CD8-positive, alpha-beta memory T cell (primary cell): ENCODE data around the gene KYAT1. TPM values are rescaled to one million over a fixed set of nuclear protein-coding genes. Genes with fewer than 3 reads are reported as not detected.

Experiments
- CTCF ChIA-PET: fragments of 350-600 bp; sonication (Branson Sonifier 250); formaldehyde crosslinking; loops from one replicate; lab custom pipeline; 2021; ENCODE audit warnings: antibody characterized with exemption; lab: Charles Lee
- POLR2A ChIA-PET: fragments of 350-600 bp; sonication (Branson Sonifier 250); formaldehyde crosslinking; loops from one replicate; lab custom pipeline; 2021; ENCODE audit warnings: antibody characterized with exemption; lab: Charles Lee
- DNase-seq, 5 donors: peaks; one replicate each; pipeline versions ENCODE4 v3.0.0 to v3.0.0-alpha.2; 2020 to 2022; ENCODE audit warnings: mixed read lengths in 1 of 5
- H3K27ac ChIP-seq: one replicate; pipeline ENCODE4 v1.7.0; 2013; ENCODE audit warnings: low read depth, mild to moderate bottlenecking, low read length, moderate library complexity
- H3K27me3 ChIP-seq: 2 replicates; pipeline ENCODE4 v1.7.0; 2013; ENCODE audit warnings: low read length, mild to moderate bottlenecking; ENCODE audit not compliant: insufficient read depth, poor library complexity, severe bottlenecking
- H3K36me3 ChIP-seq: 2 replicates; pipeline ENCODE4 v1.7.0; 2013; ENCODE audit warnings: mild to moderate bottlenecking, low read length, moderate library complexity; ENCODE audit not compliant: insufficient read depth
- H3K4me1 ChIP-seq: 2 replicates; pipeline ENCODE4 v1.7.0; 2013; ENCODE audit warnings: mild to moderate bottlenecking, low read length, moderate library complexity; ENCODE audit not compliant: insufficient read depth
- H3K4me3 ChIP-seq: 2 replicates; pipeline ENCODE4 v1.7.0; 2013; ENCODE audit warnings: mild to moderate bottlenecking, low read length
- H3K9me3 ChIP-seq: 2 replicates; pipeline ENCODE4 v1.7.0; 2013; ENCODE audit warnings: mild to moderate bottlenecking, low read length
- H3K27ac Mint-ChIP-seq, 8 donors: one replicate each; pipeline ENCODE4 v1.8.0; 2020 to 2021; ENCODE audit warnings: mixed read lengths in 8 of 8, mild to moderate bottlenecking in 6 of 8, inconsistent platforms in 3 of 8, moderate library complexity in 3 of 8
- H3K27me3 Mint-ChIP-seq, 2 donors: one replicate each; pipeline ENCODE4 v1.8.0; 2020 to 2021; ENCODE audit warnings: mixed read lengths in 2 of 2, mild to moderate bottlenecking in 1 of 2, moderate library complexity in 1 of 2
- H3K36me3 Mint-ChIP-seq, 3 donors: one replicate each; pipeline ENCODE4 v1.8.0; 2020 to 2021; ENCODE audit warnings: mixed read lengths in 3 of 3, inconsistent platforms in 1 of 3, mild to moderate bottlenecking in 1 of 3
- H3K4me1 Mint-ChIP-seq, 3 donors: one replicate each; pipeline ENCODE4 v1.8.0; 2020 to 2021; ENCODE audit warnings: mixed read lengths in 3 of 3, inconsistent platforms in 1 of 3, mild to moderate bottlenecking in 1 of 3
- H3K4me3 Mint-ChIP-seq, 7 donors: one replicate each; pipeline ENCODE4 v1.8.0; 2020 to 2021; ENCODE audit warnings: mixed read lengths in 7 of 7, mild to moderate bottlenecking in 6 of 7, moderate library complexity in 4 of 7, inconsistent platforms in 2 of 7
- H3K9me3 Mint-ChIP-seq, 5 donors: one replicate each; pipeline ENCODE4 v1.8.0; 2020 to 2022; ENCODE audit warnings: mixed read lengths in 5 of 5, mild to moderate bottlenecking in 3 of 5, moderate library complexity in 2 of 5, inconsistent platforms in 1 of 5
- polyA plus RNA-seq: library from polyadenylated mRNA; unstranded; fragments of 300-500 nt; fragmentation: Illumina TruSeq; gene quantifications from one replicate; pipeline ENCODE4 v1.2.3, GENCODE V29; 2021
- total RNA-seq, 2 experiments: library from RNA; stranded (reverse); gene quantifications; one replicate each; pipeline ENCODE4 v1.2.3, GENCODE V29; 2021

The KYAT1 gene
- total and polyA plus RNA-seq, 3 experiments from 2014 or later = 8.8 to 10.4 (median 8.9) TPM

- no peak for DNase-seq
- H3K9me3 ChIP-seq = no peaks in the 10 kb centered on the region
- H3K27ac ChIP-seq = no peak overlapping the region
- peak overlapping the region in 1 of 7 donors; percentile 40 for H3K4me3 Mint-ChIP-seq
- H3K36me3 Mint-ChIP-seq = peaks cover 0 to 73% (median 0%) of the 10 kb centered on the region in 3 donors
- peaks cover 19% of the 10 kb centered on the region for H3K36me3 ChIP-seq
- H3K4me1 Mint-ChIP-seq = peaks cover 20 to 31% (median 27%) of the 10 kb centered on the region in 3 donors
- peaks cover 0 to 4% of the 10 kb centered on the region in 2 donors for H3K27me3 Mint-ChIP-seq
- no peak overlapping the region for H3K4me3 ChIP-seq
- no peak overlapping the region for H3K27ac Mint-ChIP-seq
- H3K9me3 Mint-ChIP-seq = no peaks in the 10 kb centered on the region
- H3K27me3 ChIP-seq = no peaks in the 10 kb centered on the region
- ChIA-PET POLR2A (no interaction called here), CTCF (no interaction called here)
- H3K4me1 ChIP-seq = peaks cover 15% of the 10 kb centered on the region
These were observed 57.8 kb downstream of the KYAT1 start for GRCh38 chr9:128823903-128824406.

GRCh38 chr9:128823362-128823902 is 58.3 kb downstream of the KYAT1 start:
- Histone ChIP-seq H3K4me1 (peaks cover 10% of the 10 kb centered on the region), H3K27me3 (no peaks in the 10 kb centered on the region), H3K27ac (no peak overlapping the region), H3K4me3 (no peak overlapping the region), H3K9me3 (no peaks in the 10 kb centered on the region), H3K36me3 (peaks cover 19% of the 10 kb centered on the region)
- POLR2A ChIA-PET = no interaction called here
- peaks cover 0 to 68% (median 0%) of the 10 kb centered on the region in 3 donors for H3K36me3 Mint-ChIP-seq
- no peak for DNase-seq
- peaks cover 0 to 3% of the 10 kb centered on the region in 2 donors for H3K27me3 Mint-ChIP-seq
- CTCF ChIA-PET = no interaction called here
- peak overlapping the region in 1 of 8 donors; percentile 14 for H3K27ac Mint-ChIP-seq
- H3K4me1 Mint-ChIP-seq = peaks cover 15 to 26% (median 22%) of the 10 kb centered on the region in 3 donors
- peak overlapping the region in 1 of 7 donors; percentile 20 for H3K4me3 Mint-ChIP-seq
- no peaks in the 10 kb centered on the region for H3K9me3 Mint-ChIP-seq

GRCh38 chr9:128822407-128823042 is 59.2 kb downstream of the KYAT1 start:
- Mint-ChIP-seq H3K27me3 (peaks cover 0 to 3% of the 10 kb centered on the region in 2 donors), H3K9me3 (no peaks in the 10 kb centered on the region), H3K4me1 (peaks cover 9 to 24% (median 19%) of the 10 kb centered on the region in 3 donors), H3K4me3 (peak overlapping the region in 1 of 7 donors; percentile 20), H3K27ac (no peak overlapping the region), H3K36me3 (peaks cover 0 to 63% (median 0%) of the 10 kb centered on the region in 3 donors)
- H3K36me3 ChIP-seq = peaks cover 19% of the 10 kb centered on the region
- H3K27me3 ChIP-seq = no peaks in the 10 kb centered on the region
- POLR2A ChIA-PET = no interaction called here
- CTCF ChIA-PET = no interaction called here
- no peak for DNase-seq
- H3K4me1 ChIP-seq = peaks cover 7% of the 10 kb centered on the region
- H3K9me3 ChIP-seq = no peaks in the 10 kb centered on the region
- H3K4me3 ChIP-seq = no peak overlapping the region
- no peak overlapping the region for H3K27ac ChIP-seq

- H3K4me1 ChIP-seq = peaks cover 7% of the 10 kb centered on the region
- Mint-ChIP-seq H3K9me3 (no peaks in the 10 kb centered on the region), H3K27me3 (peaks cover 0 to 3% of the 10 kb centered on the region in 2 donors), H3K4me1 (peaks cover 9 to 26% (median 19%) of the 10 kb centered on the region in 3 donors), H3K4me3 (peak overlapping the region in 4 of 7 donors; percentile 23 to 83 (median 40)), H3K36me3 (peaks cover 0 to 56% (median 0%) of the 10 kb centered on the region in 3 donors), H3K27ac (peak overlapping the region in 1 of 8 donors; percentile 36)
- no peaks in the 10 kb centered on the region for H3K9me3 ChIP-seq
- no peak overlapping the region for H3K4me3 ChIP-seq
- no peaks in the 10 kb centered on the region for H3K27me3 ChIP-seq
- ChIA-PET POLR2A (no interaction called here), CTCF (no interaction called here)
- no peak overlapping the region for H3K27ac ChIP-seq
- DNase-seq = no peak
- peaks cover 14% of the 10 kb centered on the region for H3K36me3 ChIP-seq
These were observed 60.0 kb downstream of the KYAT1 start for GRCh38 chr9:128821584-128822406.

GRCh38 chr9:128820665-128821583 is 60.8 kb downstream of the KYAT1 start:
- peaks cover 8% of the 10 kb centered on the region for H3K36me3 ChIP-seq
- Mint-ChIP-seq H3K4me1 (peaks cover 9 to 26% (median 19%) of the 10 kb centered on the region in 3 donors), H3K27me3 (peaks cover 0 to 3% of the 10 kb centered on the region in 2 donors), H3K9me3 (no peaks in the 10 kb centered on the region), H3K36me3 (peaks cover 0 to 47% (median 0%) of the 10 kb centered on the region in 3 donors), H3K27ac (peak overlapping the region in 5 of 8 donors; percentile 12 to 78 (median 70)), H3K4me3 (peak overlapping the region; percentile 20 to 87 (median 59))
- ChIA-PET CTCF (interaction anchor here (1.3 to 1.5 kb wide), 2 partner anchors 108 to 136 kb away, joined by 3 to 4 read pairs; no protein-coding TSS in a partner anchor), POLR2A (no interaction called here)
- H3K4me3 ChIP-seq = no peak overlapping the region
- DNase-seq = no peak
- H3K4me1 ChIP-seq = peaks cover 7% of the 10 kb centered on the region
- no peak overlapping the region for H3K27ac ChIP-seq
- H3K27me3 ChIP-seq = no peaks in the 10 kb centered on the region
- no peaks in the 10 kb centered on the region for H3K9me3 ChIP-seq

GRCh38 chr9:128819716-128820664 is 61.8 kb downstream of the KYAT1 start:
- H3K4me3 ChIP-seq = no peak overlapping the region
- H3K27ac Mint-ChIP-seq = peak overlapping the region in 6 of 8 donors; percentile 54 to 91 (median 78)
- H3K27ac ChIP-seq = no peak overlapping the region
- CTCF ChIA-PET = interaction anchor here (0.8 to 2.8 kb wide), 7 partner anchors 10 to 137 kb away, joined by 3 to 28 read pairs (median 4); partner anchors contain the start of genes PKN3, SPOUT1 and ZER1
- no peaks in the 10 kb centered on the region for H3K9me3 ChIP-seq
- H3K9me3 Mint-ChIP-seq = no peaks in the 10 kb centered on the region
- no peaks in the 10 kb centered on the region for H3K27me3 ChIP-seq
- peaks cover 4% of the 10 kb centered on the region for H3K36me3 ChIP-seq
- peaks cover 9 to 26% (median 19%) of the 10 kb centered on the region in 3 donors for H3K4me1 Mint-ChIP-seq
- H3K4me3 Mint-ChIP-seq = peak overlapping the region; percentile 83 to 87 (median 85)
- peaks cover 0 to 38% (median 0%) of the 10 kb centered on the region in 3 donors for H3K36me3 Mint-ChIP-seq
- DNase-seq = no peak
- peaks cover 7% of the 10 kb centered on the region for H3K4me1 ChIP-seq
- peaks cover 0 to 6% of the 10 kb centered on the region in 2 donors for H3K27me3 Mint-ChIP-seq
- POLR2A ChIA-PET = interaction anchor here (0.6 to 2.7 kb wide), 2 partner anchors 9 to 29 kb away, joined by 4 to 39 read pairs; partner anchors contain the start of gene SPOUT1
